GM10248 (cell line): ENCODE measurements around the gene ALDH3A1.

Experiments used
- CTCF ChIA-PET: fragments of 300-600 bp; sonication (Branson Sonifier 250); formaldehyde crosslinking; extraction: SDS; loops from one replicate; lab custom pipeline; 2021; ENCODE audit warnings: antibody characterized with exemption; lab: Yijun Ruan, JAX
- POLR2A ChIA-PET: fragments of 350-650 bp; sonication (Branson Sonifier 250); formaldehyde crosslinking; extraction: SDS; loops from one replicate; lab custom pipeline; 2020; ENCODE audit warnings: antibody characterized with exemption; lab: Yijun Ruan, JAX
- DNase-seq: peaks from one replicate; pipeline ENCODE4 v3.0.0; 2012; ENCODE audit errors: extremely low spot score
- CTCF ChIP-seq: IDR thresholded peaks from 2 replicates; pipeline ENCODE4 v1.5.1; 2012; ENCODE audit warnings: mild to moderate bottlenecking, low read depth; ENCODE audit errors: extremely low read depth, missing control alignments, control extremely low read depth

Gene ALDH3A1

GRCh38 chr17:19738757-19739156 lies 9.3 kb downstream of the ALDH3A1 start:
- CTCF ChIA-PET: interaction anchor here (0.9 kb wide), 1 partner anchor 29 kb away, joined by 3 read pairs; no protein-coding TSS in a partner anchor
- no peak for TF ChIP-seq CTCF
- DNase-seq: no peak
- POLR2A ChIA-PET: no interaction called here

GRCh38 chr17:19738073-19738449 lies 10.0 kb downstream of the ALDH3A1 start:
- ChIA-PET CTCF (no interaction called here), POLR2A (no interaction called here)
- no peak for TF ChIP-seq CTCF
- DNase-seq: no peak

GRCh38 chr17:19737305-19738072 lies 10.6 kb downstream of the ALDH3A1 start:
- CTCF ChIA-PET: interaction anchor here (3.5 kb wide), 1 partner anchor 8 kb away, joined by 13 read pairs; no protein-coding TSS in a partner anchor
- DNase-seq: no peak
- TF ChIP-seq CTCF: no peak
- POLR2A ChIA-PET: no interaction called here

- TF ChIP-seq CTCF: no peak
- ChIA-PET POLR2A (no interaction called here), CTCF (interaction anchor here (3.5 kb wide), 1 partner anchor 9 kb away, joined by 13 read pairs; no protein-coding TSS in a partner anchor)
- DNase-seq: no peak
These were observed 12.0 kb downstream of the ALDH3A1 start for GRCh38 chr17:19736071-19736470.

GRCh38 chr17:19733953-19734526 lies 14.1 kb downstream of the ALDH3A1 start:
- no peak for TF ChIP-seq CTCF
- ChIA-PET CTCF (interaction anchor here (1.7 kb wide), 2 partner anchors 11 to 32 kb away, joined by 5 to 6 read pairs; no protein-coding TSS in a partner anchor), POLR2A (no interaction called here)
- DNase-seq: no peak

- ChIA-PET POLR2A (no interaction called here), CTCF (interaction anchor here (0.7 to 4.9 kb wide), 2 partner anchors 12 to 35 kb away, joined by 3 to 38 read pairs; no protein-coding TSS in a partner anchor)
- no peak for DNase-seq
- TF ChIP-seq CTCF: no peak
These were observed 16.5 kb downstream of the ALDH3A1 start for GRCh38 chr17:19731626-19732025.
